ENCODE results near the gene PLXNA2. TPM values are rescaled to one million over a fixed set of nuclear protein-coding genes. Genes with fewer than 3 reads are reported as not detected.
A peak's percentile ranks its signal among the peaks of the same experiment; 100 is the strongest.

The PLXNA2 gene
- total and polyA plus RNA-seq, 2 of the 13 experiments (the other 11 are each of a cell fraction or from before 2014, with no cell fraction given): 1.1 to 2.1 TPM

GRCh38 chr1:208163539-208163938 lies 80.6 kb downstream of the PLXNA2 start (continued):
- TF ChIP-seq ZSCAN9 (CRISPR knock-in tag; IDR thresholded peaks at IDR 0.05; ENCODE audit: borderline replicate concordance) (0 out of 2 replicates have a peak, but pooled peaks have one; percentile 43), ZNF256 (CRISPR knock-in tag; conservative IDR thresholded peaks at IDR 0.05) (no peak), ZNF530 (CRISPR knock-in tag; IDR thresholded peaks at IDR 0.05; ENCODE audit: low read depth) (no peak), ATM (IDR thresholded peaks at IDR 0.05; ENCODE audit: borderline replicate concordance) (no peak), ZNF441 (CRISPR knock-in tag; IDR thresholded peaks at IDR 0.05; ENCODE audit: borderline replicate concordance) (no peak), HMGA1 (CRISPR knock-in tag; conservative IDR thresholded peaks at IDR 0.05) (no peak), ETV5 (CRISPR knock-in tag; IDR thresholded peaks at IDR 0.05; ENCODE audit: borderline replicate concordance) (no peak)

DNA sequence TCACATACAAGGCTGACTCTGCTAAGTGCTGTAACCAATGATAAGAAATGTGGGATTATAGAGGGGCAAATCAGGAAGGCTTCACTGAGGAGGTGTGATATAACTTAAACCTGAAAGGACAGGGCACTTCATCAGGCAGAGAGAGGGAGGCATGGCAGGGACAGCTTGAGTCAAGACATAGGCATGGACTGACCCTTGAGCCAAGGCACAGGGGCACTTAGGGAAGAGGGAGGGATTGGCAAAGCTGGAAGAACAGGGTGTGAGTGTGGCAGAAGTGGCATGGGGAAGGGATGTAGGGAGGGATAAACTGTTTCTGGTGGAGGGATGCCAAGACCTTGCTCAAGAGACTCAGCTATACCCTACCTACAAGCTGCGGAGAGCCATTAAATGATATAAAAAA lies 81.3 kb downstream of the PLXNA2 start:
- in situ Hi-C loops (cut with HindIII; ENCODE audit: extremely low pct_ligation_motif_present, low pct_unique_long_range_greater_than_20kb): no loop called here
- ChIA-PET POLR2A (interaction anchor here (0.8 to 2.2 kb wide), 5 partner anchors 9 to 82 kb away, joined by 3 to 5 read pairs (median 4); partner anchors contain the start of gene PLXNA2), CTCF (ENCODE audit: low intra/inter-chr PET ratio, low total read pairs) (no interaction called here)
- H3K4me3 ChIP-seq (replicated peaks in 1 of 3; ENCODE audit: insufficient read depth in 1 of 3, low read depth in 2 of 3, low read length in 3 of 3): no peak overlapping the region
- H3K4me1 ChIP-seq (ENCODE audit: insufficient read depth, low read length): peaks cover 95% of the 10 kb centered on the region
- intact Hi-C loops (cut with micrococcal nuclease; ENCODE audit: unreplicated experiment): no loop called here
- TF ChIP-seq ZSCAN30 (CRISPR knock-in tag; IDR thresholded peaks at IDR 0.05) (0 out of 2 replicates have a peak, but pooled peaks have one; percentile 32), ZMYM3 (CRISPR knock-in tag; IDR thresholded peaks at IDR 0.05) (peak; percentile 12; the same call in 1 of the 2 replicates), TRAFD1 (CRISPR knock-in tag; IDR thresholded peaks at IDR 0.05; ENCODE audit: borderline replicate concordance) (no peak)
- peak overlapping the region; percentile 55 for H3K4me2 ChIP-seq (ENCODE audit: low read depth, low read length)
- FAIRE-seq (no peak), DNase-seq (ENCODE audit: low spot score) (no peak), ATAC-seq (no peak)
- no peaks in the 10 kb centered on the region for H3K9me3 ChIP-seq (ENCODE audit: low read length)
- H3K27me3 ChIP-seq (ENCODE audit: control insufficient read depth in 1 of 2, insufficient read depth in 2 of 2, low read length in 2 of 2): no peaks in the 10 kb centered on the region
- H2AFZ ChIP-seq (ENCODE audit: low read length): no peak overlapping the region
- no peak overlapping the region for H3K9ac ChIP-seq (ENCODE audit: insufficient read depth, low read depth, low read length)
- no peaks in the 10 kb centered on the region for H4K20me1 ChIP-seq (ENCODE audit: insufficient read depth, low read length)
- no TSS peak for BruUV-seq (replicated peaks)
- no peaks in the 10 kb centered on the region for H3K36me3 ChIP-seq (replicated peaks in 1 of 2; ENCODE audit: control insufficient read depth in 1 of 2, insufficient read depth in 2 of 2, low read length in 2 of 2)
- 95% methylated on average over 1 of the region's 1 CpG for WGBS (ENCODE audit: low lambda C conversion rate)
- H3K79me2 ChIP-seq (ENCODE audit: insufficient read depth, low read length): no peaks in the 10 kb centered on the region
- peak overlapping the region; percentile 61 for H3K27ac ChIP-seq (ENCODE audit: extremely low read length, insufficient read depth, low read length)

Measured in HepG2 (cell line).